HepG2 (cell line): ENCODE measurements around the gene CPXM2. TPM values are rescaled to one million over a fixed set of nuclear protein-coding genes. Genes with fewer than 3 reads are reported as not detected.

ENCODE experiments used
- ATAC-seq: fragments of 200-7000 bp; cut with Tn5 transposase; 3 replicates; pipeline ENCODE4 v1.9.1; 2020; ENCODE audit warnings: mild to moderate bottlenecking, moderate library complexity
- BruUV-seq: library from RNA; stranded (reverse); fragments of 400-500 nt; replicated peaks from 2 replicates; lab custom pipeline; 2021; lab: Mats Ljungman, UMichigan
- CTCF ChIA-PET: fragments of 300-600 bp; formaldehyde crosslinking; extraction: SDS; loops from one replicate; lab custom pipeline; 2021; ENCODE audit warnings: low total read pairs, inconsistent platforms, low intra/inter-chr PET ratio; lab: Yijun Ruan, JAX
- POLR2A ChIA-PET: fragments of 350-600 bp; sonication (Branson Sonifier 250); formaldehyde crosslinking; loops from one replicate; lab custom pipeline; 2020; ENCODE audit warnings: antibody characterized with exemption, inconsistent platforms; lab: Yijun Ruan, JAX
- DNase-seq: peaks from one replicate; pipeline ENCODE4 v3.0.0-alpha.2; 2015; ENCODE audit warnings: low spot score
- FAIRE-seq: peaks from 3 replicates; lab custom pipeline; 2011; peaks lifted over from hg19 to GRCh38; lab: Jason Lieb, UNC
- H2AFZ ChIP-seq: one replicate; pipeline ENCODE4 v1.6.1; 2011; ENCODE audit warnings: low read length, inconsistent platforms
- H3K27ac ChIP-seq: fragments of 300-600 bp; 3 replicates; pipeline ENCODE4 v1.8.0; 2011; ENCODE audit warnings: mixed run types, mild to moderate bottlenecking, mixed read lengths, low read length, inconsistent platforms; ENCODE audit not compliant: insufficient read depth; ENCODE audit errors: extremely low read length
- H3K27me3 ChIP-seq, 2 experiments: fragments of 200-600 bp in 1 of 2; 2 replicates in 1 of 2; 3 replicates in 1 of 2; pipeline versions ENCODE4 v1.6.0 to v1.8.0; 2011; ENCODE audit warnings: low read length in 2 of 2, mild to moderate bottlenecking in 2 of 2, moderate library complexity in 2 of 2, inconsistent platforms in 1 of 2; ENCODE audit not compliant: insufficient read depth in 2 of 2, control insufficient read depth in 1 of 2
- H3K36me3 ChIP-seq, 2 experiments: fragments of 200-600 bp in 1 of 2; replicated peaks in 1 of 2; 2 replicates in 1 of 2; 3 replicates in 1 of 2; pipeline versions ENCODE4 v1.5.1 to v1.8.0; 2011; ENCODE audit warnings: low read length in 2 of 2, inconsistent platforms in 1 of 2; ENCODE audit not compliant: insufficient read depth in 2 of 2, control insufficient read depth in 1 of 2
- H3K4me1 ChIP-seq: 2 replicates; pipeline ENCODE4 v1.5.1; 2012; ENCODE audit warnings: low read length, inconsistent platforms; ENCODE audit not compliant: insufficient read depth
- H3K4me2 ChIP-seq: 2 replicates; pipeline ENCODE4 v1.6.0; 2011; ENCODE audit warnings: low read depth, low read length, inconsistent platforms
- H3K4me3 ChIP-seq, 3 experiments: fragments of 200-600 bp in 1 of 3; sonication (generic), shearing (Covaris generic) in 1 of 3; replicated peaks in 1 of 3; 2 replicates each; pipeline ENCODE4 v1.5.1; 2011 to 2016; ENCODE audit warnings: low read length in 3 of 3, inconsistent platforms in 2 of 3, low read depth in 2 of 3, mild to moderate bottlenecking in 2 of 3, control low read depth in 1 of 3, mixed read lengths in 1 of 3; ENCODE audit not compliant: insufficient read depth in 1 of 3
- H3K79me2 ChIP-seq: one replicate; pipeline ENCODE4 v1.6.1; 2011; ENCODE audit warnings: low read length, inconsistent platforms; ENCODE audit not compliant: insufficient read depth
- H3K9ac ChIP-seq: 2 replicates; pipeline ENCODE4 v1.6.0; 2011; ENCODE audit warnings: mild to moderate bottlenecking, low read depth, low read length, inconsistent platforms; ENCODE audit not compliant: insufficient read depth
- H3K9me3 ChIP-seq: 2 replicates; pipeline ENCODE4 v1.5.1; 2012; ENCODE audit warnings: mild to moderate bottlenecking, low read length
- H4K20me1 ChIP-seq: 2 replicates; pipeline ENCODE4 v1.6.0; 2011; ENCODE audit warnings: inconsistent platforms, mild to moderate bottlenecking, low read length, moderate library complexity; ENCODE audit not compliant: insufficient read depth
- AHDC1 ChIP-seq: sonication (generic); formaldehyde crosslinking; IDR thresholded peaks from 2 replicates; pipeline ENCODE4 v1.5.1; 2020; ENCODE audit warnings: mild to moderate bottlenecking, missing genetic modification reagents, borderline replicate concordance
- CENPT ChIP-seq: sonication (generic); formaldehyde crosslinking; IDR thresholded peaks from 2 replicates; pipeline ENCODE4 v1.8.0; 2022; ENCODE audit warnings: low read depth, mild to moderate bottlenecking, moderate library complexity, missing genetic modification reagents
- NFIB ChIP-seq: sonication (generic); formaldehyde crosslinking; IDR thresholded peaks from 2 replicates; pipeline ENCODE4 v1.9.0; 2021; ENCODE audit warnings: missing genetic modification reagents, mild to moderate bottlenecking, borderline replicate concordance
- PCBP1 ChIP-seq: fragments of 200-400 bp; formaldehyde crosslinking; IDR thresholded peaks from 2 replicates; pipeline ENCODE4 v1.6.1; 2017; ENCODE audit warnings: mild to moderate bottlenecking, low read depth, low read length, borderline replicate concordance
- PHF20 ChIP-seq: sonication (generic); formaldehyde crosslinking; IDR thresholded peaks from 2 replicates; pipeline ENCODE4 v1.5.0; 2020; ENCODE audit warnings: mild to moderate bottlenecking, missing genetic modification reagents
- POLR2AphosphoS5 ChIP-seq: IDR thresholded peaks from 2 replicates; pipeline ENCODE4 v1.6.1; 2012; ENCODE audit warnings: low read depth, low read length
- PRDM10 ChIP-seq: sonication (generic); formaldehyde crosslinking; IDR thresholded peaks from 2 replicates; pipeline ENCODE4 v1.4.0; 2020; ENCODE audit warnings: low read depth, missing genetic modification reagents
- RCOR2 ChIP-seq: IDR thresholded peaks from 2 replicates; pipeline ENCODE4 v1.6.1; 2016; ENCODE audit warnings: missing biosample characterization, missing genetic modification reagents
- RFXANK ChIP-seq: IDR thresholded peaks from 2 replicates; pipeline ENCODE4 v1.6.1; 2016
- SALL1 ChIP-seq: sonication (generic); formaldehyde crosslinking; IDR thresholded peaks from 2 replicates; pipeline ENCODE4 v1.8.0; 2022; ENCODE audit warnings: mild to moderate bottlenecking, missing genetic modification reagents
- ZNF556 ChIP-seq: sonication (generic); formaldehyde crosslinking; IDR thresholded peaks from 2 replicates; pipeline ENCODE4 v1.4.0; 2020; ENCODE audit warnings: mild to moderate bottlenecking, missing genetic modification reagents, borderline replicate concordance
- ZNF660 ChIP-seq: sonication (generic); formaldehyde crosslinking; IDR thresholded peaks from 2 replicates; pipeline ENCODE4 v1.5.1; 2020; ENCODE audit warnings: mild to moderate bottlenecking, low read depth, missing genetic modification reagents, borderline replicate concordance
- ZNF749 ChIP-seq: sonication (generic); formaldehyde crosslinking; IDR thresholded peaks from 2 replicates; pipeline ENCODE4 v1.8.0; 2022; ENCODE audit warnings: mild to moderate bottlenecking, missing genetic modification reagents, moderate library complexity, borderline replicate concordance
- ZNF777 ChIP-seq: sonication (generic); formaldehyde crosslinking; IDR thresholded peaks from 2 replicates; pipeline ENCODE4 v1.4.0; 2020; ENCODE audit warnings: missing genetic modification reagents
- WGBS: methylation state at CpG from one replicate; pipeline ENCODE4 v1.1.6; 2017; ENCODE audit warnings: low lambda C conversion rate; 5-methylcytosine and 5-hydroxymethylcytosine counted together
- in situ Hi-C: cut with HindIII; loops from 2 replicates; pipeline ENCODE4 v1.10.0; 2017; ENCODE audit warnings: low pct_unique_long_range_greater_than_20kb; ENCODE audit not compliant: extremely low pct_ligation_motif_present
- intact Hi-C: fragments of 100-400 bp; cut with micrococcal nuclease; formaldehyde crosslinking; loops from one replicate; pipeline ENCODE4 v1.10.0; 2022; ENCODE audit not compliant: unreplicated experiment
- polyA plus RNA-seq, 8 experiments: library from polyadenylated mRNA; depleted of rRNA in 3 of 8; stranded (reverse) in 7 of 8; unstranded in 1 of 8; fragments of >200 nt; fragmentation: Illumina TruSeq in 4 of 8; extraction: Trizol in 4 of 8; gene quantifications; 2 replicates each; pipeline versions ENCODE4 v1.2.1 to v1.2.3, GENCODE V29; 2011 to 2016; ENCODE audit warnings: low read depth in 4 of 8, missing spikeins in 1 of 8, mixed read lengths in 1 of 8; ENCODE audit not compliant: insufficient read depth in 1 of 8
- total RNA-seq, 5 experiments: library from RNA; depleted of rRNA; stranded (reverse); fragments of >200 nt; fragmentation: Illumina TruSeq; extraction: Trizol; gene quantifications; 2 replicates each; pipeline ENCODE4 v1.2.3, GENCODE V29; 2016; ENCODE audit warnings: low read depth in 1 of 5

Gene CPXM2
- total and polyA plus RNA-seq, 2 of the 13 experiments (the other 11 are each of a cell fraction or from before 2014, with no cell fraction given) = 0.03 TPM; not detected in 1

GRCh38 chr10:123787566-123787965, 104.0 kb downstream of the CPXM2 start:
- no peak for FAIRE-seq
- in situ Hi-C loops (no loop called here), intact Hi-C loops (no loop called here)
- Histone ChIP-seq H3K4me1 (no peaks in the 10 kb centered on the region), H3K27ac (no peak overlapping the region), H3K9me3 (no peaks in the 10 kb centered on the region), H3K36me3 (no peaks in the 10 kb centered on the region), H3K9ac (no peak overlapping the region), H3K27me3 (peaks cover 2 to 43% of the 10 kb centered on the region in 2 experiments), H3K4me2 (no peak overlapping the region), H3K4me3 (no peak overlapping the region), H3K79me2 (no peaks in the 10 kb centered on the region), H2AFZ (no peak overlapping the region), H4K20me1 (no peaks in the 10 kb centered on the region)
- TF ChIP-seq SALL1 (CRISPR knock-in tag) (no peak), NFIB (CRISPR knock-in tag) (no peak), POLR2AphosphoS5 (no peak), PHF20 (no peak), AHDC1 (no peak), ZNF556 (CRISPR knock-in tag) (no peak), PRDM10 (CRISPR knock-in tag) (no peak), ZNF749 (no peak), CENPT (CRISPR knock-in tag) (no peak), RCOR2 (CRISPR knock-in tag) (no peak), RFXANK (CRISPR knock-in tag) (no peak), PCBP1 (no peak), ZNF660 (CRISPR knock-in tag) (no peak), ZNF777 (no peak)
- ChIA-PET CTCF (no interaction called here), POLR2A (no interaction called here)
- no peak for ATAC-seq
- WGBS = 15% methylated on average over 3 of the region's 5 CpGs
- no TSS peak for BruUV-seq
- DNase-seq = no peak
